ENCODE measurements around the gene ERFL.

The ERFL gene

GRCh38 chr19:41928221-41928683, at the start of gene ERFL:
TSS of gene ERFL (minus strand) at chr19:41928449. CDS start at chr19:41912919, 15,530 bp downstream.
- no peak for DNase-seq (ENCODE audit: low read depth in 2 of 2)

- DNase-seq (ENCODE audit: low read depth in 2 of 2) = no peak
These were observed 49.7 kb upstream of the ERFL start for GRCh38 chr19:41977916-41978315.

- no peak for DNase-seq (ENCODE audit: low read depth in 2 of 2)
These were observed 46.4 kb upstream of the ERFL start for GRCh38 chr19:41974652-41975051.

- no peak for DNase-seq (ENCODE audit: low read depth in 2 of 2)
These were observed 43.1 kb upstream of the ERFL start for GRCh38 chr19:41971363-41971762.

- DNase-seq (ENCODE audit: low read depth in 2 of 2) = no peak
These were observed 41.7 kb upstream of the ERFL start for GRCh38 chr19:41969772-41970458.

- DNase-seq (ENCODE audit: low read depth in 2 of 2) = no peak
These were observed 40.7 kb upstream of the ERFL start for GRCh38 chr19:41968751-41969595.

- DNase-seq (ENCODE audit: low read depth in 2 of 2) = no peak
These were observed 39.0 kb upstream of the ERFL start for GRCh38 chr19:41967054-41967783.

- DNase-seq (ENCODE audit: low read depth in 2 of 2) = no peak
These were observed 36.9 kb upstream of the ERFL start for GRCh38 chr19:41965106-41965505.

- no peak for DNase-seq (ENCODE audit: low read depth in 2 of 2)
These were observed 32.7 kb upstream of the ERFL start for GRCh38 chr19:41960973-41961372.

- peak; percentile 70 to 78 for DNase-seq (ENCODE audit: low read depth in 2 of 2)
These were observed 31.1 kb upstream of the ERFL start, which contains the start of gene RABAC1 for GRCh38 chr19:41959056-41960053. TSS of gene RABAC1 (minus strand) at chr19:41959321. CDS start at chr19:41959292, 29 bp downstream.

- DNase-seq (ENCODE audit: low read depth in 2 of 2) = peak; percentile 55 to 69
These were observed 30.3 kb upstream of the ERFL start for GRCh38 chr19:41958367-41959055.

- no peak for DNase-seq (ENCODE audit: low read depth in 2 of 2)
These were observed 29.7 kb upstream of the ERFL start for GRCh38 chr19:41957838-41958366.

GRCh38 chr19:41957161-41957837, 29.1 kb upstream of the ERFL start:
- DNase-seq (ENCODE audit: low read depth in 2 of 2) = no peak

GRCh38 chr19:41956621-41957020, 28.4 kb upstream of the ERFL start:
- DNase-seq (ENCODE audit: low read depth in 2 of 2) = no peak

GRCh38 chr19:41955521-41955920, 27.3 kb upstream of the ERFL start:
- no peak for DNase-seq (ENCODE audit: low read depth in 2 of 2)

GRCh38 chr19:41951686-41952172, 23.5 kb upstream of the ERFL start:
- peak; percentile 72 to 84 for DNase-seq (ENCODE audit: low read depth in 2 of 2)

- DNase-seq (ENCODE audit: low read depth in 2 of 2) = no peak
These were observed 18.8 kb upstream of the ERFL start for GRCh38 chr19:41947091-41947490.

- peak; percentile 77 to 90 for DNase-seq (ENCODE audit: low read depth in 2 of 2)
These were observed 17.0 kb upstream of the ERFL start for GRCh38 chr19:41945135-41945766.

GRCh38 chr19:41944336-41944735, 16.1 kb upstream of the ERFL start:
- no peak for DNase-seq (ENCODE audit: low read depth in 2 of 2)
